Parathyroid adenoma (tissue), 2 donors: ENCODE results near the gene MMEL1.

ENCODE experiments used
- H2AFZ ChIP-seq: fragments of 300-600 bp; sonication (generic); one replicate; pipeline ENCODE4 v1.7.0; 2017; ENCODE audit warnings: antibody characterized with exemption, mild to moderate bottlenecking
- H3K27ac ChIP-seq: fragments of 300-600 bp; sonication (generic); one replicate; pipeline ENCODE4 v1.7.0; 2017
- H3K27me3 ChIP-seq: fragments of 300-600 bp; sonication (generic); one replicate; pipeline ENCODE4 v1.7.0; 2017; ENCODE audit warnings: low read length; ENCODE audit not compliant: control insufficient read depth, insufficient read depth
- H3K36me3 ChIP-seq: fragments of 300-600 bp; sonication (generic); one replicate; pipeline ENCODE4 v1.7.0; 2017; ENCODE audit warnings: low read length; ENCODE audit not compliant: control insufficient read depth, insufficient read depth
- H3K4me1 ChIP-seq: fragments of 300-600 bp; sonication (generic); one replicate; pipeline ENCODE4 v1.7.0; 2017; ENCODE audit warnings: control low read depth
- H3K4me2 ChIP-seq: fragments of 300-600 bp; sonication (generic); one replicate; pipeline ENCODE4 v1.7.0; 2017; ENCODE audit warnings: low read length
- H3K4me3 ChIP-seq: fragments of 300-600 bp; sonication (generic); one replicate; pipeline ENCODE4 v1.7.0; 2017; ENCODE audit warnings: low read depth, low read length
- H3K79me2 ChIP-seq: fragments of 300-600 bp; sonication (generic); one replicate; pipeline ENCODE4 v1.7.0; 2017; ENCODE audit warnings: control low read depth
- H3K9ac ChIP-seq: fragments of 300-600 bp; sonication (generic); one replicate; pipeline ENCODE4 v1.7.0; 2017; ENCODE audit warnings: mild to moderate bottlenecking
- H3K9me3 ChIP-seq: fragments of 300-600 bp; sonication (generic); one replicate; pipeline ENCODE4 v1.7.0; 2017; ENCODE audit warnings: low read length; ENCODE audit not compliant: control insufficient read depth
- TF ChIP-seq, protein P1 (sequence below): fragments of 300-600 bp; sonication (generic); IDR thresholded peaks from one replicate; pipeline ENCODE4 v1.7.0; 2017; ENCODE audit warnings: antibody characterized with exemption, mild to moderate bottlenecking
- donor health status: primary hyperparathyroidism.

Gene MMEL1

DNA sequence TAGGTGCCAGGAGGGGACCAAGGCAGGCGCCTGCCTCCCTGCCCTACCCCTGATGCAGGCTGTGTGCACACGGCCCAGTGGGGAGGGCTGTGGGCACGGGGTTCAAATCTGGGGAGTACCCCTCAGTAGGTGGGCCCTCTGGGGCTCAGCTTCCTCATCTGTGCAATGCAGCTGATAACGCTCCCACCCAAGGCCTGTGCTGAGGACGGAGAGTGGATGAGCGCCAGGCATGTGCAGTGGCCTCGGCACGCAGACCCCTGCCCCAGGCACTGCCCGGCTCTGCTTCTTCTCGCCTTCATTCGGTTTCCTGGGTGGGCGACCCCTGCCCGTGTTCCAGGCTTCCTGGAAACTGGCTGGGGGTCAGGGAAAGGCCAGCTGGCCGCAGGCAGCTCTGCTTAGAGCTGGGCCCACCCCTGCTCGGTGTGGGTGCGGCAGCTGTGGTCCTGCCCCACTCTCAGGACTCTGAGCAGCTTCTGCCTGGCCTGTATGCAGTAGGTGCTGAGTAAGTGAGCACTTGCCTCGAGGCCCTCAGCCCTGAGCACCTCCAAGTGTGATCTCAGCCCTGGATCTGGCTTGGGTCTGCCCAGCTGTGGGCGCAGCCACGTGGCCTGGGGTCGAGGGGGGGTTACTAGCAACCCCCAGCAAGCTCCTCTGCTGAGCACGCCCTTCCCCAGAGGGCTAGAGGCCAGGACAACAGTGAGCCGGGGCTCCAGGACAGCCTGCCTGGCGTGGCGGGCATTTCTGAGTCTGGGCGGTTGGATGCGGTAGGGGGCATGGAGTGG, 88.5 kb downstream of the MMEL1 start:
- H3K9ac ChIP-seq = no peak overlapping the region
- H3K9me3 ChIP-seq = no peaks in the 10 kb centered on the region
- no peaks in the 10 kb centered on the region for H3K36me3 ChIP-seq
- peaks cover 12% of the 10 kb centered on the region for H3K4me1 ChIP-seq
- H2AFZ ChIP-seq = peak overlapping the region; percentile 56
- no peak overlapping the region for H3K4me3 ChIP-seq
- H3K4me2 ChIP-seq = no peak overlapping the region
- TF ChIP-seq, protein P1, sequence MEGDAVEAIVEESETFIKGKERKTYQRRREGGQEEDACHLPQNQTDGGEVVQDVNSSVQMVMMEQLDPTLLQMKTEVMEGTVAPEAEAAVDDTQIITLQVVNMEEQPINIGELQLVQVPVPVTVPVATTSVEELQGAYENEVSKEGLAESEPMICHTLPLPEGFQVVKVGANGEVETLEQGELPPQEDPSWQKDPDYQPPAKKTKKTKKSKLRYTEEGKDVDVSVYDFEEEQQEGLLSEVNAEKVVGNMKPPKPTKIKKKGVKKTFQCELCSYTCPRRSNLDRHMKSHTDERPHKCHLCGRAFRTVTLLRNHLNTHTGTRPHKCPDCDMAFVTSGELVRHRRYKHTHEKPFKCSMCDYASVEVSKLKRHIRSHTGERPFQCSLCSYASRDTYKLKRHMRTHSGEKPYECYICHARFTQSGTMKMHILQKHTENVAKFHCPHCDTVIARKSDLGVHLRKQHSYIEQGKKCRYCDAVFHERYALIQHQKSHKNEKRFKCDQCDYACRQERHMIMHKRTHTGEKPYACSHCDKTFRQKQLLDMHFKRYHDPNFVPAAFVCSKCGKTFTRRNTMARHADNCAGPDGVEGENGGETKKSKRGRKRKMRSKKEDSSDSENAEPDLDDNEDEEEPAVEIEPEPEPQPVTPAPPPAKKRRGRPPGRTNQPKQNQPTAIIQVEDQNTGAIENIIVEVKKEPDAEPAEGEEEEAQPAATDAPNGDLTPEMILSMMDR = no peak
- no peaks in the 10 kb centered on the region for H3K79me2 ChIP-seq
- H3K27me3 ChIP-seq = no peaks in the 10 kb centered on the region
- no peak overlapping the region for H3K27ac ChIP-seq

DNA sequence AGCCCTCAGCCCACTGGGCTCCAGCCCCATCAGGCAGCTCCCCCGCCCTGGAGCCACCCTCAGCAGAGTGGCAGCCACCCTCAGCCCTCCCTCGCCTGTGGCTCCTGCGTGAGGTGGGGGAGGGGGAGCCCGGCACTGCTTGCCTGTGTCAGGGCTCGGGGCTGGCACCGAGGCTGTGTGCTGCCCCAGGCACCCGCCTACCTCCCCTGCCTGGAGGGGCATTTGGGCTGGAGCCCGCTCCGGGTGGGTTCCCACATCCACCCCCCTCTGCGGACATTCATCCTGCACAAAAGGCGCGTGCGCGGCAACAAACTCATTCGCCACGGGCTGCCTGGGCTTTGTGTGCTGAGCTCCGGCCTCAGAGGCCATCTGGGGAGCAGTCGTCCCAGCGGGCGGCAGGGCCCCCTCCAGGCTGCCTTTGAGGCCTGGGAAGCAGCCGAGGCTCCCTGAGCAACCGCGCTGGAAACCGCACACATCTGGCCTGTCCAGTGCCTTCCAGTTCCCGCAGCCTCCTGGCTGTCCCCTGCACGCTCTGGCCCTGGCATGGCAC, 89.2 kb downstream of the MMEL1 start:
- Histone ChIP-seq H3K27ac (no peak overlapping the region), H3K4me1 (peaks cover 8% of the 10 kb centered on the region)

DNA sequence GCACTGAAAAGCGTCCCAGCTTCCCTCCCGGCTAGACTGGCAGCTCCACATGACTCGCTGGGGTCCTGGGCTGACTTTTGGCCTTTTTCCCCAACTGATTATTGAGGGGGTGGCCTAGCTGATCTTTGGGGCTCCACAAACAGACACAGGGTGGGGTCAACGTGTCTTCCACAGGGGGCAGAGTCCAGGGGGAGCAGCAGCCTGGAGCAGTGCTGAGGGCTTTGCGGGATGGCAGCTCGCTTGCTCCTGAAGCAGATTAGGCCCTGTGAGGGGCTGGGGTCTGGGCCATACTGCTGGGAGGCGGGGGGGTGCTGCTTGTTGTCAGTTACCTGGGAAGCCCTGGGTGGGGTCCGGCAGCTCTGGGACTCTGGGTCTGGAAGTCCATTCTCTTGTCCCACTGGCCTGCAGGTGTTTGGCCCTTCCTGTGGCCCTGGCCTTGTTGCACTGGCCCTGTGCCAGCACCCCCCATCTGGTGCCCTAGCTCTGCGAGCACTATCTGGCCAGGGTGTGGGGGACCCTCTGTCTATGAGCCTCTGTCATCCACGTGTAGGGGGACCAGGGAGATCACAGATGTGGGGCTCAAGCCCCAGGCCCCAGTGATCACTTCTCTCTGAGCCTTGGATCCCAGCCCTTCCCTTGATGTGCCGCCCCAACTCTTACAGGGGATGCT, 90.4 kb downstream of the MMEL1 start:
- Histone ChIP-seq H3K27ac (no peak overlapping the region), H3K4me2 (no peak overlapping the region), H3K27me3 (no peaks in the 10 kb centered on the region), H3K4me1 (peaks cover 5% of the 10 kb centered on the region), H3K36me3 (no peaks in the 10 kb centered on the region), H3K4me3 (no peak overlapping the region), H2AFZ (no peak overlapping the region), H3K9ac (no peak overlapping the region), H3K9me3 (no peaks in the 10 kb centered on the region), H3K79me2 (no peaks in the 10 kb centered on the region)
- TF ChIP-seq, protein P1 = no peak

More for the DNA sequence above, 89.2 kb downstream of the MMEL1 start:
- Histone ChIP-seq H3K27me3 (no peaks in the 10 kb centered on the region), H3K9ac (no peak overlapping the region), H2AFZ (peak overlapping the region; percentile 56), H3K36me3 (no peaks in the 10 kb centered on the region), H3K4me3 (no peak overlapping the region), H3K9me3 (no peaks in the 10 kb centered on the region), H3K79me2 (no peaks in the 10 kb centered on the region), H3K4me2 (no peak overlapping the region)
- TF ChIP-seq, protein P1 = no peak

DNA sequence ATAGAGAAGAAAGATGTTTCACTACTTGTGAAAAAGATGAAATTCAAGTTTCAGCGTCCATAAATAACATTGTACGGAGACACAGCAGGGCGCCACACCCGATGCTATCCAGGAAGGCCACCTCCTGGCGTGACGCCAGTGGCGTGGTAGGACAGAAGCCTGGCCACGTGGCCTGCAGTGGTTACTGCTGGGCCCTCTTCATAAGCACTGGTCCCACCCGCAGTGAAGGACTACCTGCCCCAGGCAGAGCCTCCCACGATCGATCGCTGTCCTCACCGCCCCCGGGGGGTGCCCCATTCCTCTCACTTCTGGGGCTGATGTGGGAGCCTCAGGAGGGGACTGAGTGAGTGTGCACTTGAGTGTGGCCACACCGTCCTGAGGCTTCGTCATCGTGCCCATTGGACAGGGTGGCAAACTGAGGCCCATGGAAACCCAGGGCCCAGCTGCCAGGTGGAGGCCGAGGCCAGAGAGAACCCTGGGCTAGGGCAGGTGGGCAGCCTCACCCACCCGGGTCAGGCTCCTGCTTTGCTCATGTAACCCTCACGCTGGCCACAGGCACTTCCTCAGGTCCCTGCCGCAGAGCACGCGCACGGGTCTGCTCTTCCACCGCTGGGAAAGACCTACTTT, 91.1 kb downstream of the MMEL1 start:
- no peaks in the 10 kb centered on the region for H3K79me2 ChIP-seq
- H3K4me3 ChIP-seq = no peak overlapping the region
- H3K27ac ChIP-seq = no peak overlapping the region
- no peak overlapping the region for H3K4me2 ChIP-seq
- H3K27me3 ChIP-seq = no peaks in the 10 kb centered on the region
- TF ChIP-seq, protein P1 = no peak
- no peaks in the 10 kb centered on the region for H3K36me3 ChIP-seq
- no peak overlapping the region for H3K9ac ChIP-seq
- no peaks in the 10 kb centered on the region for H3K9me3 ChIP-seq
- no peak overlapping the region for H2AFZ ChIP-seq
- H3K4me1 ChIP-seq = peaks cover 5% of the 10 kb centered on the region
